Right atrium auricular region (tissue), 2 donors: ENCODE measurements around the gene ATXN1. TPM values are rescaled to one million over a fixed set of nuclear protein-coding genes. Genes with fewer than 3 reads are reported as not detected.
"Not testable (repeated sequence)": the region's sequence is repeated elsewhere in the genome, so short reads cannot be mapped to it uniquely, and the experiment has no call there.

Experiments used
- DNase-seq: peaks from one replicate; pipeline ENCODE4 v3.0.0-alpha.2; 2019; ENCODE audit warnings: low spot score
- H3K27ac ChIP-seq, 2 donors: fragments of 200-600 bp; sonication (generic); 1 replicate in 1 of 2; 2 replicates in 1 of 2; pipeline ENCODE4 v1.5.1; 2016 to 2019
- H3K27me3 ChIP-seq, 2 donors: fragments of 200-600 bp; sonication (generic); one replicate each; pipeline versions ENCODE4 v1.5.1 to v1.6.0; 2017 to 2019
- H3K36me3 ChIP-seq: fragments of 200-600 bp; sonication (generic); one replicate; pipeline ENCODE4 v1.5.1; 2016
- H3K4me1 ChIP-seq, 2 donors: fragments of 200-600 bp; sonication (generic); one replicate each; pipeline versions ENCODE4 v1.5.1 to v1.6.0; 2017 to 2019
- H3K4me3 ChIP-seq, 2 donors: fragments of 200-600 bp; sonication (generic); 1 replicate in 1 of 2; 2 replicates in 1 of 2; pipeline ENCODE4 v1.5.1; 2017 to 2019; ENCODE audit warnings: mild to moderate bottlenecking in 1 of 2, moderate library complexity in 1 of 2
- H3K9me3 ChIP-seq, 2 donors: fragments of 200-600 bp; sonication (generic); one replicate each; pipeline ENCODE4 v1.5.1; 2019
- total RNA-seq, 2 donors: library from RNA; depleted of rRNA; stranded (reverse); fragments of >200 nt; gene quantifications; one replicate each; pipeline ENCODE4 v1.1.0, GENCODE V29; 2016
- TF ChIP-seq, protein P1 (sequence below), 2 donors: fragments of 200-600 bp; sonication (generic); IDR thresholded peaks; one replicate each; pipeline ENCODE4 v1.5.1; 2019; ENCODE audit warnings: antibody characterized with exemption in 2 of 2

The ATXN1 gene
- total RNA-seq, 2 donors from 2014 or later = 41.8 to 62.0 TPM

DNA sequence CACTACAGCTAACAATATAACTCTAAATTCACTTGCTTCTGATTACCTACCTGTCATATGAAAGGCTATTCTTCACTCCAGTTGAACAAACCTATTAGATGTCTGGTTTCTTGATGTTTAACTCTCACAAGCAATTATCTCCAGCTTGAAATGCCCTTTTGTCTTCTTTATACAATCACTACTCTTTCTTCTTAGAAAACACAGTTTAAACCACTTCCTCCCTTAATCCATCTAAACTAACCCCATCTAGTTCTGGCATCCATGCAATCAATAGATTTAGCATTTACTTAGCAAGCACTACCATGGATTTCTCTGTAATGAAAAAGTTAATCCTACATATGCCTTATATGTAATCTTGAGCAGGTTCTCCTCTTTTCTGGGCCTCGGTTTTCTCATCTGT, 127.3 kb downstream of the ATXN1 start:
- TF ChIP-seq, protein P1, sequence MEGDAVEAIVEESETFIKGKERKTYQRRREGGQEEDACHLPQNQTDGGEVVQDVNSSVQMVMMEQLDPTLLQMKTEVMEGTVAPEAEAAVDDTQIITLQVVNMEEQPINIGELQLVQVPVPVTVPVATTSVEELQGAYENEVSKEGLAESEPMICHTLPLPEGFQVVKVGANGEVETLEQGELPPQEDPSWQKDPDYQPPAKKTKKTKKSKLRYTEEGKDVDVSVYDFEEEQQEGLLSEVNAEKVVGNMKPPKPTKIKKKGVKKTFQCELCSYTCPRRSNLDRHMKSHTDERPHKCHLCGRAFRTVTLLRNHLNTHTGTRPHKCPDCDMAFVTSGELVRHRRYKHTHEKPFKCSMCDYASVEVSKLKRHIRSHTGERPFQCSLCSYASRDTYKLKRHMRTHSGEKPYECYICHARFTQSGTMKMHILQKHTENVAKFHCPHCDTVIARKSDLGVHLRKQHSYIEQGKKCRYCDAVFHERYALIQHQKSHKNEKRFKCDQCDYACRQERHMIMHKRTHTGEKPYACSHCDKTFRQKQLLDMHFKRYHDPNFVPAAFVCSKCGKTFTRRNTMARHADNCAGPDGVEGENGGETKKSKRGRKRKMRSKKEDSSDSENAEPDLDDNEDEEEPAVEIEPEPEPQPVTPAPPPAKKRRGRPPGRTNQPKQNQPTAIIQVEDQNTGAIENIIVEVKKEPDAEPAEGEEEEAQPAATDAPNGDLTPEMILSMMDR (IDR thresholded peaks at IDR 0.05) = no peak
- H3K27me3 ChIP-seq = no peaks in the 10 kb centered on the region
- H3K36me3 ChIP-seq = no peaks in the 10 kb centered on the region
- peaks cover 0 to 4% of the 10 kb centered on the region in 2 donors for H3K4me1 ChIP-seq
- H3K9me3 ChIP-seq = no peaks in the 10 kb centered on the region
- DNase-seq = no peak
- H3K27ac ChIP-seq = no peak overlapping the region
- H3K4me3 ChIP-seq = no peak overlapping the region

DNA sequence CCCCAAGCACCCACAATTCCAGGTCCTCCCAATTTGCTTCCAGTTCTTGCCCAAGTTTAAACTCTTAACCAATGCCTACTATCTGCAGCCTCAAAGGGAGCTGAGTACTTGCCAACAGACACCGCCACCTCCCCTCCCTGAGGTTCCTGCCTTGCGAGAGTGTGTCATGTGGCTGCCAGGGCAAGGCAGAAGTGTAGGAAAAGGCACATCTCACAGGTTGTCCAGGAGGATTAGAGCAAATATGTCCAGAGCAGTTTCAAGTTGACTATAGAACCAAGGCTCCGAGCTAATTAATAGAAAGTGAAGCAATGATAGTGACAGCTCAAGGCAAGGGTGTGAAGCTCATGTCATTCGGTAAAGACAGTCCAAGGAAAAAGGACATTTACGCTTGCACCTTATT, 127.8 kb downstream of the ATXN1 start:
- no peak for DNase-seq
- no peak overlapping the region for H3K4me3 ChIP-seq

DNA sequence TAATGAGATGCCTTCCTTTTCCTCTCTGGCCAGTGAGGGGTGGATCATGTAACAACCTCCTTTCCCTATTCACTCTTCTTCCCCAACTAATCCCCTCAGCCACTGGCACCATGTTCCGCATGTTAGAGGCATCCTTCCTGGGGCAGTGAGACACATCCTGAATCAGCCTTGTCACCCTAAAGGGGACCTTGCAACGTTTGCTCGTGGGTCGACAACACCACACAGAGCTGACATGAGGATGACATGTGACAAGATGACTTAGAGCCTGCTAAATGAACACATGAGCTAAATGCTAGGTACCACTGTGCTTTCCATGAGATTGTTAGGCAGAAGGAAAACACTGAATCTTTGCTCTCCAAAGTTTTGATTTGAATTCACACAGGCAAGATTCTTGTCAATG, 129.2 kb downstream of the ATXN1 start:
- peaks cover 0 to 4% of the 10 kb centered on the region in 2 donors for H3K4me1 ChIP-seq
- H3K9me3 ChIP-seq = no peaks in the 10 kb centered on the region
- H3K36me3 ChIP-seq = no peaks in the 10 kb centered on the region
- no peak overlapping the region for H3K4me3 ChIP-seq
- no peak for DNase-seq
- H3K27me3 ChIP-seq = no peaks in the 10 kb centered on the region
- no peak overlapping the region for H3K27ac ChIP-seq
- TF ChIP-seq, protein P1 (IDR thresholded peaks at IDR 0.05) = no peak

More for the DNA sequence above, 127.8 kb downstream of the ATXN1 start:
- Histone ChIP-seq H3K27me3 (no peaks in the 10 kb centered on the region), H3K36me3 (no peaks in the 10 kb centered on the region), H3K4me1 (peaks cover 0 to 4% of the 10 kb centered on the region in 2 donors), H3K9me3 (no peaks in the 10 kb centered on the region), H3K27ac (no peak overlapping the region)
- TF ChIP-seq, protein P1 (IDR thresholded peaks at IDR 0.05) = no peak

DNA sequence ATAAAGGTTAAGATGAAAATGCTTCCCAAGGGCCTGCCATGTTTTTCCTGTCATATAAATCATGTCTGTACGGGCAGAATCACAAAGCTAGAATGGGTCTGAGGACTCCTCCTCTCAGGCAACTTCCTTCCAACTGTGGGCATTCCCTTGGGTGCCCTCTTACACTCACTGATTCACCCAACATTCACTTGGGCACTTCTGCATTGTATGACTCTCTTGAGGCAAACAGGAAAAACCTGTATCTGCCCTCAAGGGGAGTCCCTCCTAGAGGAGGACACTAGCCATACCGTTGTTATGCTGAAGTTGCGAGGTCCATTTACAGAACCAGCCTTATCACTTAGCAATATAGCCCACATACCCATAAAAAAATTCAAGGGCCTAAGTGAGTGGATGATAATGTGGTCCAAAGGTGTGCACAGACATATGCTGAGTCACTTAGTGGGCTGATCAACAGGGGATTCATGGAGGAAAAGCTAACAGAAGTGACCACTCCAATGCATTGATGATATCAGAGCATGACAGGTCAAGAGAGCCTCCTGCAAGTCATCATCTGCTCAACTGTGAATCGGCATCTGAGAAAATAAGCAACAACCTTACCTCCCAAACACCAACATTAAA, 131.1 kb downstream of the ATXN1 start:
- Histone ChIP-seq H3K36me3 (no peaks in the 10 kb centered on the region), H3K9me3 (no peaks in the 10 kb centered on the region), H3K4me1 (peaks cover 0 to 14% of the 10 kb centered on the region in 2 donors), H3K27me3 (no peaks in the 10 kb centered on the region), H3K27ac (no peak overlapping the region), H3K4me3 (no peak overlapping the region)
- TF ChIP-seq, protein P1 (IDR thresholded peaks at IDR 0.05) = no peak
- DNase-seq = no peak

DNA sequence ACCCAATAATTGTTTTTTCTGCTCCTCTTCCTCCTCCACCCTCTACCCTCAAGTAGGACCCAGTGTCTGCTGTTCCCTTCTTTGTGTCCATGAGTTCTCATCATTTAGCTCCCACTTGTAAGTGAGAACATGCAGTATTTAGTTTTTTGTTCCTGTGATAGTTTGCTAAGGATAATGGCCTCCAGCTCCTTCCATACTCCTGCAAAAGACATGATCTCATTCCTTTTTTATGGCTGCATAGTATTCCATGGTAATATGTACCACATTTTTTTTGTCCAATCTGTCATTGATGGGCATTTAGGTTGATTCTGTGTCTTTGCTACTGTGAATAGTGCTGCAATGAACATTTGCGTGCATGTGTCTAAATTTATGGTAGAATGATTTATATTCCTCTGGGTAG, 132.7 kb downstream of the ATXN1 start:
- not testable (repeated sequence) for DNase-seq, H3K9me3 ChIP-seq, H3K4me3 ChIP-seq, H3K27ac ChIP-seq, H3K27me3 ChIP-seq, H3K36me3 ChIP-seq
- H3K4me1 ChIP-seq = peaks cover 0 to 17% of the 10 kb centered on the region in 2 donors

DNA sequence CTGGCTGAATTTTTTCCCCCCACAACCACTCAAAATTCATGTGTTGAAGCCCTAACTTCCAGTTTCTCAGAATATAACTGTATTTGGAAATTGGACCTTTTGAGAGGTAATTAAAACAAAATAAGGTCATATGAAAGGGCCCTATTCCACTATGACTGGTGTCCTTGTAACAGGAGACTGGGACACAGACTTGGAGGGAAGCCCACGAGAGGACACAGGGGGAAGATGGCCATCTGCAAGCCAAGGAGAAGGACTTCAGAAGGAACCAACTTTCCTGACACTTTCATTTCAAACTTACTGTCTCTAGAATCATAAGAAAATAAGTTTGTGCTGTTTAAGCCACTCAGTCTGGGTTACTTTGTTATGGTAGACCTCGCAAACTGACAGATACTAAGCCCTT, 134.6 kb downstream of the ATXN1 start:
- H3K27me3 ChIP-seq = no peaks in the 10 kb centered on the region
- no peaks in the 10 kb centered on the region for H3K9me3 ChIP-seq
- no peak for DNase-seq
- no peak overlapping the region for H3K27ac ChIP-seq
- H3K4me3 ChIP-seq = no peak overlapping the region
- H3K36me3 ChIP-seq = no peaks in the 10 kb centered on the region
- peaks cover 0 to 21% of the 10 kb centered on the region in 2 donors for H3K4me1 ChIP-seq
- TF ChIP-seq, protein P1 (IDR thresholded peaks at IDR 0.05) = no peak
